ENCODE results near the gene CROCC2.

GRCh38 chr2:241009601-241010530, 103.7 kb downstream of the CROCC2 start:
- no peak for TF ChIP-seq CTCF (IDR thresholded peaks at IDR 0.05)
- TF ChIP-seq POLR2A (IDR thresholded peaks at IDR 0.05), result no peak
- TF ChIP-seq POLR2AphosphoS5 (IDR thresholded peaks at IDR 0.05), result no peak
- no peak for TF ChIP-seq EP300 (IDR thresholded peaks at IDR 0.05)
